GM18861 (cell line): ENCODE results near the gene DLG1.

ENCODE experiments used
- ATAC-seq: cut with Tn5 transposase; IDR thresholded peaks from one replicate; pipeline ENCODE4 v1.9.1; 2021; ENCODE audit not compliant: unreplicated experiment

Gene DLG1

GRCh38 chr3:197122394-197122793 lies 176.0 kb downstream of the DLG1 start:
- ATAC-seq: no peak

GRCh38 chr3:197117114-197117513 lies 181.3 kb downstream of the DLG1 start:
- no peak for ATAC-seq

GRCh38 chr3:197114007-197114406 lies 184.4 kb downstream of the DLG1 start:
- ATAC-seq: no peak

GRCh38 chr3:197111685-197112084 lies 186.7 kb downstream of the DLG1 start:
- ATAC-seq: no peak

- ATAC-seq: no peak
Measured at GRCh38 chr3:197105786-197106185, 192.6 kb downstream of the DLG1 start.

GRCh38 chr3:197104738-197105137 lies 193.7 kb downstream of the DLG1 start:
- no peak for ATAC-seq

- no peak for ATAC-seq
Measured at GRCh38 chr3:197103766-197104165, 194.6 kb downstream of the DLG1 start.

GRCh38 chr3:197093871-197094270 lies 204.5 kb downstream of the DLG1 start:
- no peak for ATAC-seq

- ATAC-seq: no peak
Measured at GRCh38 chr3:197088370-197088769, 210.0 kb downstream of the DLG1 start.

GRCh38 chr3:197085137-197085536 lies 213.3 kb downstream of the DLG1 start:
- ATAC-seq: no peak

GRCh38 chr3:197083486-197083885 lies 214.9 kb downstream of the DLG1 start:
- no peak for ATAC-seq

GRCh38 chr3:197082871-197083270 lies 215.5 kb downstream of the DLG1 start:
- no peak for ATAC-seq

GRCh38 chr3:197080344-197080743 lies 218.1 kb downstream of the DLG1 start:
- ATAC-seq: no peak

GRCh38 chr3:197076415-197076814 lies 222.0 kb downstream of the DLG1 start:
- ATAC-seq: no peak

- ATAC-seq: no peak
Measured at GRCh38 chr3:197068077-197068476, 230.3 kb downstream of the DLG1 start.

GRCh38 chr3:197064771-197065170 lies 233.6 kb downstream of the DLG1 start:
- ATAC-seq: no peak

- ATAC-seq: no peak
Measured at GRCh38 chr3:197062446-197062845, 236.0 kb downstream of the DLG1 start.

GRCh38 chr3:197051637-197052036 lies 246.8 kb downstream of the DLG1 start:
- peak; percentile 15 for ATAC-seq

GRCh38 chr3:197050511-197050910 lies 247.9 kb downstream of the DLG1 start:
- ATAC-seq: peak; percentile 48

- no peak for ATAC-seq
Measured at GRCh38 chr3:197042539-197042938, 255.9 kb downstream of the DLG1 start.

GRCh38 chr3:197041875-197042488 lies 256.4 kb downstream of the DLG1 start:
- no peak for ATAC-seq

- no peak for ATAC-seq
Measured at GRCh38 chr3:197040658-197041057, 257.8 kb downstream of the DLG1 start.

GRCh38 chr3:197038679-197039462 lies 259.5 kb downstream of the DLG1 start:
- no peak for ATAC-seq
